Measurements from ENCODE around the gene CLPTM1. TPM values are rescaled to one million over a fixed set of nuclear protein-coding genes. Genes with fewer than 3 reads are reported as not detected.

Gene CLPTM1
- total and polyA plus RNA-seq, 2 experiments from 2014 or later, result 59.6 to 71.4 TPM

DNA sequence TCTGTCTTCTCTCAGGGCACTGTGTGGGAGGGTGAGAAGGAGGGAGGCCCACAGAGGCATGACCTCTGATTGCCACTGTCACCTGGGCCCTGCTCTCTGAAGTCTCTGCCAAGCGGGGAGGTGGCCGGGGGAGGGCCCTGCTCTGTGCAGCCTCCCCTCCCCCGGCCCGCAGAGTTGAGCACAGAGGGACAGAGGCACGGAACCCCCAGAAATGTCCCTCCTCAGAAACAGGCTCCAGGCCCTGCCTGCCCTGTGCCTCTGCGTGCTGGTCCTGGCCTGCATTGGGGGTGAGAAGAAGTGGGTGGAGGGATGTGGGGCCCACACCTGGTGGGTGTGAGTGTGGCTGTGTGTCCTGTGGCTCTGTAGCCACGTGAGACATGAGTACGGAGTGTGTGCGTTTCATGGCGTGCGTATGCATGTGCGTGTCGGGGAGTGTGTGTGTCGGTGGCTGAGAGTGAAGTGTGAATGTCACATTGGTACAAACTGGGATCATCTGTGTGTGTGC lies 13.1 kb upstream of the CLPTM1 start, which contains the start of gene APOC4:
TSS of gene APOC4 (plus strand) at position 171 of the 505 bp plus-strand sequence. CDS start at position 212, 41 bp downstream.
- Histone ChIP-seq H3K4me1 (ENCODE audit: low read depth) (no peaks in the 10 kb centered on the region), H3K36me3 (no peaks in the 10 kb centered on the region), H3K27me3 (no peaks in the 10 kb centered on the region), H3K27ac (no peak within 1 kb of the TSS), H3K4me3 (no peak within 1 kb of the TSS), H3K9me3 (ENCODE audit: low read depth) (no peaks in the 10 kb centered on the region)
- DNase-seq (ENCODE audit: low read depth in 1 of 2, low spot score in 1 of 2), result no peak
- TF ChIP-seq, protein P1, sequence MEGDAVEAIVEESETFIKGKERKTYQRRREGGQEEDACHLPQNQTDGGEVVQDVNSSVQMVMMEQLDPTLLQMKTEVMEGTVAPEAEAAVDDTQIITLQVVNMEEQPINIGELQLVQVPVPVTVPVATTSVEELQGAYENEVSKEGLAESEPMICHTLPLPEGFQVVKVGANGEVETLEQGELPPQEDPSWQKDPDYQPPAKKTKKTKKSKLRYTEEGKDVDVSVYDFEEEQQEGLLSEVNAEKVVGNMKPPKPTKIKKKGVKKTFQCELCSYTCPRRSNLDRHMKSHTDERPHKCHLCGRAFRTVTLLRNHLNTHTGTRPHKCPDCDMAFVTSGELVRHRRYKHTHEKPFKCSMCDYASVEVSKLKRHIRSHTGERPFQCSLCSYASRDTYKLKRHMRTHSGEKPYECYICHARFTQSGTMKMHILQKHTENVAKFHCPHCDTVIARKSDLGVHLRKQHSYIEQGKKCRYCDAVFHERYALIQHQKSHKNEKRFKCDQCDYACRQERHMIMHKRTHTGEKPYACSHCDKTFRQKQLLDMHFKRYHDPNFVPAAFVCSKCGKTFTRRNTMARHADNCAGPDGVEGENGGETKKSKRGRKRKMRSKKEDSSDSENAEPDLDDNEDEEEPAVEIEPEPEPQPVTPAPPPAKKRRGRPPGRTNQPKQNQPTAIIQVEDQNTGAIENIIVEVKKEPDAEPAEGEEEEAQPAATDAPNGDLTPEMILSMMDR (IDR thresholded peaks at IDR 0.05; ENCODE audit: low read depth, low read length), result no peak

DNA sequence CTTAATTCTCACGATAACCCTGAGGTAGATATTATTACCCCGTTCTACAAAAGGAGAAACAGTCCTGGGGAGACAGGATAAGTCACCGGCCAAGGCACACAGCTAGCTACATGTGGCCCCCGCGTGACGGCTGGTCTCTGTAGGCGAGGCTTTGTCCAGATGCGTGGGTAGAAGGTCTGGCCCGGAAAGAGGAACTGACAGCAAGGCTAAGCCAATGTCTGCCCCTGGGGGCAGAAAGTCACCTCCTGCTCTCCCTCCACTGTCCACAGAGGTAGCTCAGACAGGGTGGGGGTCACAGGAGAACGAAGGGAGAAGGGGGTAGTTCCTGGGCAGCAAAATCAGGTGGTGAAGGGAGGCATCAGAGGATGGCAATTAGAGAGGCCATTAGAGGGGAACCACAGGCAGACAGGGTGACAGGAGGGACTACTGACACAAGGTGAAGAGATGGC lies 11.4 kb upstream of the CLPTM1 start:
- DNase-seq (ENCODE audit: low read depth in 1 of 2, low spot score in 1 of 2), result no peak
- Histone ChIP-seq H3K27ac (no peak overlapping the region), H3K27me3 (no peaks in the 10 kb centered on the region), H3K36me3 (no peaks in the 10 kb centered on the region), H3K4me3 (no peak overlapping the region), H3K4me1 (ENCODE audit: low read depth) (no peaks in the 10 kb centered on the region), H3K9me3 (ENCODE audit: low read depth) (no peaks in the 10 kb centered on the region)
- TF ChIP-seq, protein P1 (IDR thresholded peaks at IDR 0.05; ENCODE audit: low read depth, low read length), result no peak

DNA sequence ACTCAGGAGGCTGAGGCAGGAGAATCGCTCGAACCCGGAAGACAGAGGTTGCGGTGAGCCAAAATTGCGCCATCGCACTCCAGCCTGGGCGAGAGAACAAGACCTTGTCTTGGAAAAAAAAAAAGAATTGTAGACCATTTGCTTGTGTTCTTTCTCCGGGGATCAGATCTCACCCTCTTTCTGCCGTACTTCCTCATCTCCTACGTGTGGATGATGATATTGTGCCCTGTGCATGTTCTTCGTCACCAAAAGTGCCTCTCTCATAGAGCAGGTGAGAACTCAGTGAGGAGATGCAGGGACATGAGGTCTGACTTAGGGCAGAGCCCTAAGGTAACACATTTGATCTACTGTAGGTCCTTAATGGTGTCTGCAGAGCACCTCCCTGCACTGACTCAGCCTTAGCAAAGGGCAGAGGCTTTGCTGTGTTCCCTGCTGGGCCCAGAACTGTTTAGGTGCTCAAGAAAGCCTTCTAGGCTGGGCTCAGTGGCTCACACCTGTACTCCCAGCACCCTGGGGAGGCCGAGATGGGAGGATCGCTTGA lies 8.1 kb upstream of the CLPTM1 start:
- Histone ChIP-seq H3K4me1 (ENCODE audit: low read depth) (no peaks in the 10 kb centered on the region), H3K27me3 (no peaks in the 10 kb centered on the region), H3K4me3 (no peak overlapping the region), H3K9me3 (ENCODE audit: low read depth) (no peaks in the 10 kb centered on the region), H3K27ac (no peak overlapping the region), H3K36me3 (peaks cover 6% of the 10 kb centered on the region)
- no peak for DNase-seq (ENCODE audit: low read depth in 1 of 2, low spot score in 1 of 2)
- TF ChIP-seq, protein P1 (IDR thresholded peaks at IDR 0.05; ENCODE audit: low read depth, low read length), result no peak

DNA sequence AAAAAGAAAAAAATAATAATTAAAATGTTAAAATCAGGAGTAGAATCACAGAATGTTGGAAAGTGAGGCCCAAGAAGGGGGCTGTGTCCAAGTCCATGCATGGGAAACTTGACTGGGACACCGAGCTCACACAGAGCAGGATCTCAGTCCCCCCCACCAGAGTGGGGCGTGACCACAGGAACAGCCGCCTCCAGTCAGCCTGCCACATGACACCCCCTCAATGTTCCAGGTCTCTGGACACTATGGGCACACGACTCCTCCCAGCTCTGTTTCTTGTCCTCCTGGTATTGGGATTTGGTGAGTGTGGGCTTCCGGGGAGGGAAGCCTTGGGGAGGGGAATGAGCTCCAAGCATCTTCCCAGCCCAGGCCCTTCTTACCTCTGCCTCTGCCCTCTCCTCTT lies 6.9 kb upstream of the CLPTM1 start:
- TF ChIP-seq, protein P1 (IDR thresholded peaks at IDR 0.05; ENCODE audit: low read depth, low read length), result no peak
- Histone ChIP-seq H3K4me3 (no peak overlapping the region), H3K27ac (no peak overlapping the region), H3K27me3 (no peaks in the 10 kb centered on the region), H3K9me3 (ENCODE audit: low read depth) (no peaks in the 10 kb centered on the region), H3K4me1 (ENCODE audit: low read depth) (no peaks in the 10 kb centered on the region), H3K36me3 (peaks cover 6% of the 10 kb centered on the region)
- no peak for DNase-seq (ENCODE audit: low read depth in 1 of 2, low spot score in 1 of 2)

DNA sequence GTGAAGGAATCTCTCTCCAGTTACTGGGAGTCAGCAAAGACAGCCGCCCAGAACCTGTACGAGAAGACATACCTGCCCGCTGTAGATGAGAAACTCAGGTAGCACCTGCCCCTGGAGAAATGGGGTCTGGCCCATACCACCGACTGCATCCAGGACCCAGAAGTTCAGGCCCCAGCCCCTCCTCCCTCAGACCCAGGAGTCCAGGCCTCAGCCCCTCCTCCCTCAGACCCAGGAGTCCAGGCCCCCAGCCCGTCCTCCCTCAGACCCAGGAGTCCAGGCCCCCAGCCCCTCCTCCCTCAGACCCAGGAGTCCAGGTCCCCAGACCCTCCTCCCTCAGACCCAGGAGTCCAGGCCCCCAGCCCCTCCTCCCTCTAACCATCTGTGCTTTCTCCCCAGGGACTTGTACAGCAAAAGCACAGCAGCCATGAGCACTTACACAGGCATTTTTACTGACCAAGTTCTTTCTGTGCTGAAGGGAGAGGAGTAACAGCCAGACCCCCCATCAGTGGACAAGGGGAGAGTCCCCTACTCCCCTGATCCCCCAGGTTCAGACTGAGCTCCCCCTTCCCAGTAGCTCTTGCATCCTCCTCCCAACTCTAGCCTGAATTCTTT lies 6.3 kb upstream of the CLPTM1 start:
- Histone ChIP-seq H3K36me3 (peaks cover 6% of the 10 kb centered on the region), H3K4me3 (no peak overlapping the region), H3K27ac (no peak overlapping the region), H3K27me3 (no peaks in the 10 kb centered on the region), H3K9me3 (ENCODE audit: low read depth) (no peaks in the 10 kb centered on the region), H3K4me1 (ENCODE audit: low read depth) (no peaks in the 10 kb centered on the region)
- TF ChIP-seq, protein P1 (IDR thresholded peaks at IDR 0.05; ENCODE audit: low read depth, low read length), result no peak
- DNase-seq (ENCODE audit: low read depth in 1 of 2, low spot score in 1 of 2), result no peak
